HS-27A (cell line): ENCODE results near the gene ANKFY1.
"Not testable (repeated sequence)": the region's sequence is repeated elsewhere in the genome, so short reads cannot be mapped to it uniquely, and the experiment has no call there.

Source experiments
- DNase-seq: peaks from one replicate; pipeline ENCODE4 v3.0.0-alpha.2; 2012; ENCODE audit warnings: low read depth, missing footprints

ANKFY1 gene

GRCh38 chr17:4256952-4257351, 6.8 kb downstream of the ANKFY1 start:
- DNase-seq, result no peak

- not testable (repeated sequence) for DNase-seq
These were observed 8.5 kb downstream of the ANKFY1 start for GRCh38 chr17:4255271-4255670.

- DNase-seq, result no peak
These were observed 12.9 kb downstream of the ANKFY1 start for GRCh38 chr17:4250887-4251286.

- DNase-seq, result no peak
These were observed 14.2 kb downstream of the ANKFY1 start for GRCh38 chr17:4249452-4250029.

GRCh38 chr17:4248504-4249277, 15.1 kb downstream of the ANKFY1 start:
- no peak for DNase-seq

- no peak for DNase-seq
These were observed 15.8 kb downstream of the ANKFY1 start for GRCh38 chr17:4247971-4248388.

- DNase-seq, result no peak
These were observed 16.3 kb downstream of the ANKFY1 start for GRCh38 chr17:4247361-4247970.

- DNase-seq, result no peak
These were observed 17.1 kb downstream of the ANKFY1 start for GRCh38 chr17:4246674-4247073.

- DNase-seq, result no peak
These were observed 22.2 kb downstream of the ANKFY1 start for GRCh38 chr17:4241535-4241934.

GRCh38 chr17:4236456-4236855, 27.3 kb downstream of the ANKFY1 start:
- DNase-seq, result no peak

- DNase-seq, result no peak
These were observed 28.2 kb downstream of the ANKFY1 start for GRCh38 chr17:4235372-4236279.

- DNase-seq, result no peak
These were observed 29.4 kb downstream of the ANKFY1 start for GRCh38 chr17:4234401-4234800.

- DNase-seq, result no peak
These were observed 30.0 kb downstream of the ANKFY1 start for GRCh38 chr17:4233668-4234258.

GRCh38 chr17:4232168-4232813, 31.5 kb downstream of the ANKFY1 start:
- DNase-seq, result no peak

GRCh38 chr17:4229627-4230541, 33.9 kb downstream of the ANKFY1 start:
- peak; percentile 58 for DNase-seq

GRCh38 chr17:4221899-4222659, 41.7 kb downstream of the ANKFY1 start:
- no peak for DNase-seq

GRCh38 chr17:4221163-4221562, 42.6 kb downstream of the ANKFY1 start:
- no peak for DNase-seq

GRCh38 chr17:4220655-4221054, 43.1 kb downstream of the ANKFY1 start:
- DNase-seq, result no peak

- no peak for DNase-seq
These were observed 44.5 kb downstream of the ANKFY1 start for GRCh38 chr17:4219241-4219640.
